Activated CD8-positive, alpha-beta memory T cell treated with anti-CD3 and anti-CD28 coated beads, Interleukin-2, amount 10 ng/mL, durations not matched to agents 7 days and 5 days (primary cell): ENCODE measurements around the gene AKT1. TPM values are rescaled to one million over a fixed set of nuclear protein-coding genes. Genes with fewer than 3 reads are reported as not detected.

Experiments
- ATAC-seq: fragments of 150-1000 bp; cut with Tn5 transposase; one replicate; pipeline ENCODE4 v1.10.0; 2021; ENCODE audit warnings: moderate library complexity
- CTCF ChIA-PET: fragments of 350-600 bp; sonication (Branson Sonifier 250); formaldehyde crosslinking; loops from one replicate; lab custom pipeline; 2021; ENCODE audit warnings: antibody characterized with exemption; lab: Charles Lee
- DNase-seq: peaks from one replicate; pipeline ENCODE4 v3.0.0-alpha.2; 2020
- H3K27ac Mint-ChIP-seq: one replicate; pipeline ENCODE4 v1.8.0; 2021; ENCODE audit warnings: mild to moderate bottlenecking, mixed read lengths
- H3K27me3 Mint-ChIP-seq: one replicate; pipeline ENCODE4 v1.8.0; 2021; ENCODE audit warnings: mixed read lengths
- H3K36me3 Mint-ChIP-seq: one replicate; pipeline ENCODE4 v1.8.0; 2021; ENCODE audit warnings: mild to moderate bottlenecking, mixed read lengths
- H3K4me1 Mint-ChIP-seq: one replicate; pipeline ENCODE4 v1.8.0; 2021; ENCODE audit warnings: mixed read lengths
- H3K4me3 Mint-ChIP-seq: one replicate; pipeline ENCODE4 v1.8.0; 2021; ENCODE audit warnings: mild to moderate bottlenecking, moderate library complexity, mixed read lengths
- H3K9me3 Mint-ChIP-seq: one replicate; pipeline ENCODE4 v1.8.0; 2022; ENCODE audit warnings: low read depth, mixed read lengths
- total RNA-seq, 2 experiments: library from RNA; stranded (reverse); gene quantifications; one replicate each; pipeline ENCODE4 v1.2.3, GENCODE V29; 2021

AKT1 gene
- total RNA-seq, 2 experiments from 2014 or later: 178 to 202 TPM

- Mint-ChIP-seq H3K36me3 (no peaks in the 10 kb centered on the region), H3K27me3 (no peaks in the 10 kb centered on the region), H3K9me3 (no peaks in the 10 kb centered on the region), H3K27ac (no peak overlapping the region), H3K4me3 (peak overlapping the region; percentile 32), H3K4me1 (peaks cover 1% of the 10 kb centered on the region)
- DNase-seq (no peak), ATAC-seq (peak; percentile 4)
- CTCF ChIA-PET: interaction anchor here (1.5 to 3.1 kb wide), 5 partner anchors 15 to 102 kb away, joined by 3 to 9 read pairs (median 6); partner anchors contain the start of gene SIVA1
Observed at GRCh38 chr14:104724407-104724980, 71.1 kb downstream of the AKT1 start.

- peaks cover 1% of the 10 kb centered on the region for H3K4me1 Mint-ChIP-seq
- peak within 1 kb of the TSS; percentile 68 for H3K4me3 Mint-ChIP-seq
- peak; percentile 69 for DNase-seq
- CTCF ChIA-PET: interaction anchor here (0.7 to 3.1 kb wide), 19 partner anchors 11 to 1852 kb away, joined by 3 to 13 read pairs (median 5); partner anchors contain the start of genes INF2, SIVA1 and ZBTB42
- peak; percentile 84 for ATAC-seq
- H3K9me3 Mint-ChIP-seq: no peaks in the 10 kb centered on the region
- no peaks in the 10 kb centered on the region for H3K27me3 Mint-ChIP-seq
- H3K27ac Mint-ChIP-seq: no peak within 1 kb of the TSS
- H3K36me3 Mint-ChIP-seq: no peaks in the 10 kb centered on the region
Observed at GRCh38 chr14:104723651-104724406, 71.7 kb downstream of the AKT1 start, which contains the start of gene ADSS1. TSS of gene ADSS1 (plus strand) at chr14:104724229. CDS start at chr14:104724271, 42 bp downstream.

GRCh38 chr14:104722938-104723650 is 72.5 kb downstream of the AKT1 start:
- ATAC-seq (peak; percentile 3), DNase-seq (no peak)
- CTCF ChIA-PET: interaction anchor here (0.7 to 3.1 kb wide), 18 partner anchors 10 to 1853 kb away, joined by 3 to 13 read pairs (median 5); partner anchors contain the start of genes INF2, SIVA1 and ZBTB42
- Mint-ChIP-seq H3K4me3 (no peak overlapping the region), H3K36me3 (no peaks in the 10 kb centered on the region), H3K9me3 (no peaks in the 10 kb centered on the region), H3K27ac (no peak overlapping the region), H3K27me3 (no peaks in the 10 kb centered on the region), H3K4me1 (peaks cover 1% of the 10 kb centered on the region)

GRCh38 chr14:104721505-104722431 is 73.8 kb downstream of the AKT1 start:
- H3K36me3 Mint-ChIP-seq: no peaks in the 10 kb centered on the region
- DNase-seq (no peak), ATAC-seq (no peak)
- peaks cover 3% of the 10 kb centered on the region for H3K4me1 Mint-ChIP-seq
- CTCF ChIA-PET: interaction anchor here (0.6 to 3.1 kb wide), 5 partner anchors 24 to 521 kb away, joined by 3 to 13 read pairs (median 5); partner anchors contain the start of gene SIVA1
- H3K27ac Mint-ChIP-seq: no peak overlapping the region
- no peaks in the 10 kb centered on the region for H3K9me3 Mint-ChIP-seq
- no peaks in the 10 kb centered on the region for H3K27me3 Mint-ChIP-seq
- H3K4me3 Mint-ChIP-seq: no peak overlapping the region

Other genes with a start within 250 kb of the AKT1 start
- gene C14orf180, start 216.0 kb downstream of the AKT1 start, total RNA-seq: not detected
- gene TMEM179, start 191.0 kb downstream of the AKT1 start, total RNA-seq: not detected
- 10 to 100 TPM; 59.9 to 63.6 TPM for gene INF2, start 106.1 kb downstream of the AKT1 start, total RNA-seq
- 1 to 10 TPM; 2.5 to 3.5 TPM for gene ADSS1, start 71.5 kb downstream of the AKT1 start, total RNA-seq
- 100 to 1,000 TPM; 127 to 140 TPM for gene SIVA1, start 42.6 kb downstream of the AKT1 start, total RNA-seq
- gene ZBTB42, start 5.4 kb upstream of the AKT1 start, total RNA-seq: 1 to 10 TPM; 4.9 to 5.5 TPM
- gene CEP170B, start 69.5 kb upstream of the AKT1 start, total RNA-seq: 1 to 10 TPM; 4.6 to 8.5 TPM
- not detected for gene PLD4, start 129.1 kb upstream of the AKT1 start, total RNA-seq
- gene AHNAK2, start 182.6 kb upstream of the AKT1 start, total RNA-seq: not detected
- gene CLBA1, start 190.0 kb upstream of the AKT1 start, total RNA-seq: under 1 TPM; 0.56 to 0.67 TPM
- 10 to 100 TPM; 70.8 to 77.8 TPM for gene CDCA4, start 225.3 kb upstream of the AKT1 start, total RNA-seq